ENCODE measurements around the gene CACNA1E.

- no peak for TF ChIP-seq CTCF (conservative IDR thresholded peaks at IDR 0.05; ENCODE audit: low read length)
- no peak for TF ChIP-seq EZH2phosphoT487 (IDR thresholded peaks at IDR 0.05; ENCODE audit: borderline replicate concordance, low read depth, low read length)
Observed at GRCh38 chr1:181817091-181817490, 333.8 kb downstream of the CACNA1E start.

Measured in OCI-LY7 (cell line).